Stimulated activated CD8-positive, alpha-beta memory T cell treated with anti-CD3 and anti-CD28 coated beads, Interleukin-7, amount 100 ng/mL, for 1 hour (primary cell): ENCODE data around the gene ERCC4.

Source experiments
- DNase-seq, 2 donors: peaks; one replicate each; pipeline ENCODE4 v3.0.0-alpha.2; 2020; ENCODE audit warnings: low read depth in 2 of 2

ERCC4 gene

DNA sequence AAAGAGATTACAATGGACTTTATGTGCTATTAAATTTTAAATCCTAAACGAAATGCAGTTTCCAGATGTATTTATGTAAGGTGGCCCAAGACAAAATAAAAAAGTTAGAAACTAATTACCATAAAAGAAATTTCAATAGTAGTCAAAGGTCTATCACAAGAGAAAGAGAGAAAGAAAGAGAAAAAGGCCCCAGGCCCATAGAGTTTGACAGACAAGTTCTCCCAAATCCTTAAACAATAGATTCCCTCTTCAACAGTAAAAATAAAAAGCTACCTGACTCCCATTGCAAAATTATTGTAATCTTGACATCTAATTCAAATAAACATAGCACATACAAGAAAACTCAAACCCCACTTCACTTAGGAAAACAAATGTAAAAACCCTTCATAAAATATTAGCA is 8.6 kb upstream of the ERCC4 start:
- no peak for DNase-seq

DNA sequence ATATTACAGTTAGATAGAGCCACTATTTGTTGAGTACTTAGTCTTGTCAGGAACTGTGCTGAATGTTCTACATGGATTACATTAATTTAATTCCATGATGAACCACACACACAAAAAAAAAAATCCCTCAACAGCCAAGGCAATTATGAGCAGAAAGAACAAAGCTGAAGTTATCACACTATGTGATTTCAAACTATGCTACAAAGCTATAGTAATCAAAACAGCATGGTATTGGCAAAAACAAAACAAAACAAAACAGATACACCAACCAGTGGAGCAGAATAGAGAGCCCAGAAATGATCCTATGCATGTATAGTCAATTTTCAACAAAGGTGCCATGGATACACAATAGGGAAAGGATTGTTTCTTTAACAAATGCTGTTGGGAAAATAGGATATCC is 8.1 kb upstream of the ERCC4 start:
- DNase-seq: no peak

DNA sequence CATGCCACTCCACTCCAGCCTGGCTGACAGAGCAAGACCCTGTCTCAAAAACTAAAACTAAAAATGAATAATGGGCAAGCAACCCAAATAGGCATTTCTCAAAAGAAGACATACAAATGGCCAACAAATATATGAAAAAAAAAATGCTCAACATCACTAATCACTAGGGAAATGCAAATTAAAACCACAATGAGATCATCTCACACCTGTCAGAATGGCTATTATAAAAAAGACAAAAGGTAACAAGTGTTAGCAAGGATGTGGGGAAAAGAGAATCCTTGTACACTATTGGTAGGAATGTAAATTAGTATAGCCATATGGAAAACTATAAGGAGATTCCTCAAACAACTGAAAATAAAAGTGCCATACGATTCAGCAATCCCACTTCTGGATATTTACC is 7.1 kb upstream of the ERCC4 start:
- DNase-seq: no peak

DNA sequence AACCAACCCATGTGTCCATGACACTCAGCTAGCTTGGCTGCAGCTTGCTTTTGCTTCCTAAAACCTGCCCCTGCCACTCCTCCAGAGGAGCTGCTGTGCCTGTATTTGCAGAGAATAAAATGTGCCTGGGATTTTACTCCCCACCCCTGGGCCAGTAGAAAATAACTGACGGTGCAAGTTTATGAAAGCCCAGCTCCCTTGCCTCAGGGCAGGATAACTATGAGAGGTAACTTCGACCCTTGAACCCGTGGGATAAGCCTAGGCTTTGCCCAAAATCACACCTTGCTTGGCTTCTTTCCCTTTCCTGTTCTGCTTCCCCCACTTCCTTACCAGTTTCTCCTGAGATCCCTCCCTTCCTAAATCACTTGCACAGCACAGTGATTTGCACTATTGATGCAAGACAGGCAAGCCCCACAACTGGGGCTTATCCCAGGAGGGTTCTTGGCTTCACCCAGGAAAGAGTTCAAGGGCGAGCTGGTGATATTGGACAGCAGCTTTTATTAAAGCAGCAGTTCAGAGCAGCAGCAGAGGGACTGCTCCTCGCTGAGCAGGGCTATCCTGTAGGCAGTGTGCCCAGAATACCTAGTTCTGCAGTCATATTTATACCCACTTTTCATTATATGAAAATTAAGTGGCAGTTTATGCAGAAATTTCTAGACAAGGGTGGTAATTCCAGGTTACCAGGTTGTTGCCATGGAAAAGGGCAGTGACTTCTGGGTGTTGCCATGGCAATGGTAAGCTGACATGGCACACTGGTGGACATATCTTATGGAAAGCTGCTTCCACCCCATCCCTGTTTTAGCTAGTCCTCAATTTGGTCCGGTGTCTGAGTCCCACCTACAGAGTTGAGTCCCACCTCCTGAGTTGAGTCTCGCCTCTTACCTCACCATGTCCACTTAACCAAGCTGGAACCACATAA is 6.3 kb upstream of the ERCC4 start:
- DNase-seq: no peak

DNA sequence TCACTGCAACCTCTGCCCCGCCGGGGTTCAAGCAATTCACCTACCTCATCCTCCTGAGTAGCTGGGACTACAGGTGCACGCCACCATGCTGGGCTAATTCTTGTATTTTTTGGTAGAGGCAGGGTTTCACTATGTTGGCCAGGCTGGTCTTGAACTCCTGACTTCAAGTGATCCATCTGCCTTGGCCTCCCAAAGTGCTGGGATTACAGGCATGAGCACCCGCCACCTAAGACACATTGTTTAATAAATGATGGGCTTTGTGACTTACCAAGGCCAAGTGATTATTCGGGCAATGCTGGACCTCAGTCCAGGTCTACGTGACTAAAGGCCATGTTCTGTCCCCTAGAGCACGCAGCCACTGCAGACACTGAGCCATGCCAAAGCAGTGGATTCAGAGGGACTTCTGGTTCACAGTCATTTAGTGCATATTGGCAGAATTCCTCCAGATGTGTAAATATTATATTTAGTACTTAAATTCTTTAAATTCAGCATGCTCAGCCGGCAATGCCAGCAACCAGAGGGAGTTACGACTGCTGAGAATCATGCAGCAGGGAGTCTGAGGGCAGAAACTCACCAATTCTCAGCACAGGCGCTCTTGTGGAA is 4.8 kb upstream of the ERCC4 start:
- no peak for DNase-seq

DNA sequence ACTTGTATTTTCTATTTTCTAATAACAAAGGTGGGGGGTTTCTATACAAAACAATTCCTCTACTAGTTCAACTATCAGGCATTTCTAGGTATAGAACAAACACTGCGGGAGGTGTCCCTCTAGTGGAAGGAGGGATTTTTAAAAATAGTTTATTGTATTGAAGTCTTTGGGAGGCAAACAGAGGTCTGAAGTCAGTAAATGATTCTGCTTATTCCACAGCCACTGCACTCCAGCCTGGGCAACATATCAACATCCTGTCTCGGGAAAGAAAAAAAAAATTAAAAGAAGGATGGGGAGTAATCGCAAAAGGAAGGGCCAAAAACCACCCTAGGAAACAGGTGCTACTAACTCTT is 648 bp upstream of the ERCC4 start:
- DNase-seq: no peak

DNA sequence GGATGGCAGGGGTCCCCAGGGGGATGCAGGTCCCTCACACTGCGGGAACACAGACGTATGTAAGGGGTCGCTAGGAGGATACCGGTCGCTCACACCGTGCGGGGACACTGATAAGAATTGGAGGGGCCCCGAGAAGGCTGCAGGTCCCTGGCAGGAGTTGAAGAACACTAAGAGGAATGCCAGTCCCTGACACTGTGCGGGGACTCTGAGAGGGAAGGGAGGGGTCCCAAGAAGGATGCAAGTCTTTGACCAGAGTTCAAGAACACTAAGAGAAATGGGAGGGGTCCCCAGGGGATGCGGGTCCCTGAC is 510 bp downstream of the ERCC4 start:
- DNase-seq: no peak

DNA sequence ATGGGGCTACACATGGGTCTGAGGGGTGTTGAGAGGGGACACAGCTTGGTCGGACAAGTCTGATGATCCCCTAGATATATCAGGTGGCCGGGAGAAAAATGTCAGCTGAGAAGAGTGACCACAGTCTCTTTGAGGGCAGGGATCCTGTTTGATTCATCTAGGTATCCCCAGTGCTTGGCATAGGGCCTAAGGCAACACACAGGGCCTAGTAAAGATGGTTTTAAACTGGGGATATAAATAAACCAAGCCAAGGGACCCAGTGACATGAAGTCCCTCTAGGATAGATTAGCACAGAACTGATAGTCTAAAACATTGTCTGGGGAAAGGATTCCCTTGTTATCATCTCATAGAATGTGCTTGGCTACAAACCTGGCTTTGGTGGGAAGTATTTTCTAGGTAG is 1.4 kb downstream of the ERCC4 start:
- no peak for DNase-seq

DNA sequence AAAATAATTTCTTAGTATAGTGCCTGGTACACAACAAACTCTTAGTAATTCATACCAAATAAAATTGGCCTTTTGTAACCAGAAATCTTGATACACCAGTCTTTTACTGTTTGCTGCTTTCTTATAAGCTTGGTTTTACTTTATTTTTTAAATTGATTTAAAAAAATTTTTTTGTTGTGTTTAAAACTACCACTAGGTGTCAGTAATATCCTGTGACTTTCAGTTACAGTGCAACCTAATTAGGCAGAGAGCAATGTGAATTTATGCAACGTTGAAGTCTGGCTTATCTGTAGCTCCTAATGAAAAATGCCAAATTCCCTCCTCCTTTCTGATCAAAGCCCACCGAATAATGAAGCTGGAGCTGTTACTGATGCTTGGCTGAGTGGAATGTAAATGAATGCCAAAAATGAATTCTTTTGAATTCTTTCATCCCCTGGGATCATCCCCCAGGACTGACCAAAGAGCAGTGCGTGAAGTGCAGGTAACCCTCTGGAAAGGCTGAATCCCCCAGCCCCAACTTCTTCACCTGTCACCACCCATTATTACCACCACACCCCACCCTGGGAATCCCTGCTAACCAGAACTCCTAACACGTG is 3.8 kb downstream of the ERCC4 start:
- DNase-seq: no peak

DNA sequence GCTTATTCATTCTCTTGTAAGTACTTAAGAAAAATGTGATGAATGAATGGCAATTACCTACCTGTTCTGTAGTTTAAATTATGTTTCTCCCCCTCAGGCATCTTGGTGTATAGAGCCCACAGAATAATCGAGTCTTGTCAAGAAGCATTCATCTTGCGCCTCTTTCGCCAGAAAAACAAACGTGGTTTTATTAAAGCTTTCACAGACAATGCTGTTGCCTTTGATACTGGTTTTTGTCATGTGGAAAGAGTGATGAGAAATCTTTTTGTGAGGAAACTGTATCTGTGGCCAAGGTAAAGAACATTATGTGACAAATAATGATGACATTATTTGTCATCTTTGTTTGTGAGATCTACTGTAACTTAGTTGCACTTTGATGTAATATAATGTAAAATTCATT is 6.5 kb downstream of the ERCC4 start:
- no peak for DNase-seq

DNA sequence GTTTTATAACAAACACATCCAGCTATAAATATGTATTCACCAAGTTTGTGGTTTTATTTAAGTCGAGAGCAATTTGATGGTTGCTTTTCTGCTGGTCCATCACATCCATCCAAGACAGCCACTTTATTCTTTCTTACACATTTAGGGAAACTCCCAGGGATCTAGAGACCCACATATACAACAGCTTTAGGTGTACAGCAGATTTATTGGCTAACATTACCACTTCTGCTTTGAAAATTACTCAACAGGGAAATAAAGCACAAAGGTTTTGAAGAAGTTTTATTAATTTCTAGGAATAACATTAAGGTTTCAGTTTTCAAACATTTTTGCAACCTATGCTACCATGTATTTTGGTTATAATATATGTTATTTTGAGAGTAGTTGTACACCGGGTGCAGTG is 6.9 kb downstream of the ERCC4 start:
- DNase-seq: no peak

DNA sequence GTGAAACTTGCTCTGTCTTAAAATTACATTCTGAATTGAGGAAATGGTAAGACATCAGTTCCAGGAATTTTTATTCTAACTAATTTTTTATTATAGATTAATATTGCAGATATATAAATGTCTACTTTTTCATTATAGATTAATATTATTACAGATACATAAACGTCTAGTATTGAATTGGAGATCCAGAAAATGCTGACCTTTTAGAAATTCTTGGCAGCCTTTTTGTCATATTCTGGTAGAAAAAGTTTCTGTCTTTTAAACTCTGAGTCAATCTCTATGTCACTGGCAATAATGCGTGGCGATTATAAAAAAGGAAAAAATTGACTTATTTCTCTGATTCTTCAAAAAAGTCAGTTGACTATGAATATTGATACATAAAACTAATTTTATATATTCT is 8.7 kb downstream of the ERCC4 start:
- DNase-seq: no peak

DNA sequence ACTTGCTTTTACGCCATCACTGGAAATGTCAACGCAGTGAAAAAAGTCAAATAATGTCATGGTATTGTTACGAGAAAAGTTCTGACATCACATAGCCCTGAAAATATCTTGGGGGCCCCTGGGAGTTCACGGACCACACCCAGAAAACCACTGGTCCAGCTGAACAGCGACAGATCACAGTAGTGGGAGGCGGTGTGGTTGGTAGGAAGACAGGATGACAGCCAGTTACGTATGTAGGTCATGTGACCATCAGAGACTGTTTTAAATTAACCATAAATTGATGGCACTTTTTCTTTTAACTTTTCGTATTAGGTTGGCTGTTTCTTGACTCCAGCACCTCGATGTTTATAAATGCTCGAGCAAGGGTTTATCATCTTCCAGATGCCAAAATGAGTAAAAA is 11.9 kb downstream of the ERCC4 start:
- no peak for DNase-seq

DNA sequence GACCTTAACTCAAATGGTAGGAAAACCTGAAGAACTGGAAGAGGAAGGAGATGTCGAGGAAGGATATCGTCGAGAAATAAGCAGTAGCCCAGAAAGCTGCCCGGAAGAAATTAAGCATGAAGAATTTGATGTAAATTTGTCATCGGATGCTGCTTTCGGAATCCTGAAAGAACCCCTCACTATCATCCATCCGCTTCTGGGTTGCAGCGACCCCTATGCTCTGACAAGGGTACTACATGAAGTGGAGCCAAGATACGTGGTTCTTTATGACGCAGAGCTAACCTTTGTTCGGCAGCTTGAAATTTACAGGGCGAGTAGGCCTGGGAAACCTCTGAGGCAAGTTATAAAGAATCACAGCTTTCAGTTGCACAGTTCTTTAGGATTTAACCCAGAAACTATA is 15.5 kb downstream of the ERCC4 start:
- DNase-seq: no peak

DNA sequence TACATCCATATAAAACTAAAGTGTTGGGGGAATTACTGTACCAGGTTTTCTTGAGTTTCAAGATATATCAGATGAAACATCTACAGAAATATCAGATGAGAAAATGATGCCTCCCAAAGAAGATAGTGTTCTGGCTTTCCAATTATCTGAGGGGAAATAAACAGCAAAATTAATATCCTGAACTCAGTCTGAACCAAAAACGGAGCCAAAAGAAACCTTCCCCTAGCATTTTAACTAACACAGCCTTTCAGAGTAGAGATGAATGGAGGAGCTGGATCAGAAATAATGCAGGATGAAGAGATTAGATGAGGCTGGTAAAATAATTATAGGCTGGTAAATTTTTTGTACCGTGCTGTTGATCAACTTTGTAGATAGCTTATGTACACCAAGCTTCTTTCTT is 16.2 kb downstream of the ERCC4 start:
- DNase-seq: no peak

DNA sequence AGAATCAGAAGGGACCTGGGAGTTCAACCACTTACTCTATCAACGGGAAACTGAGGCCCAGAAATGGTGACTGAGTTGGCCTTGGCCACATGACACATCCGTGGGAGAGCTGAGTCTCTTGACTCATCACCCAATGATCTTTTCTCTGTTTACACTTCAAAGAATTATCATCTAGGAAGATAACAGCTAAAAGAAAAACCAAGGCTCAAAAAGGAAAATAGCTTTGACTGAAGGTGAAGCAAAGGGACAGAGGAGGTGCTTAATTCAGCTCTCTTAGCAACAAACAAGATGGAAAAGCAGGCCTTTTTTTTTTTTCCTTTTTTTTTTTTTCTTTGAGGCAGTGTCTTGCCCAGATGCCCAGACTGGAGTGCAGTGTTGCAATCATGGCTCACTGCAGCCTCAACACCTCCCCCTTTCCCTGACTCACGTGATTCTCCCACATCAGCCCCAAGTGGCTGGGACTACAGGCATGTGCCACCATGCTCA is 16.7 kb downstream of the ERCC4 start:
- DNase-seq: no peak

DNA sequence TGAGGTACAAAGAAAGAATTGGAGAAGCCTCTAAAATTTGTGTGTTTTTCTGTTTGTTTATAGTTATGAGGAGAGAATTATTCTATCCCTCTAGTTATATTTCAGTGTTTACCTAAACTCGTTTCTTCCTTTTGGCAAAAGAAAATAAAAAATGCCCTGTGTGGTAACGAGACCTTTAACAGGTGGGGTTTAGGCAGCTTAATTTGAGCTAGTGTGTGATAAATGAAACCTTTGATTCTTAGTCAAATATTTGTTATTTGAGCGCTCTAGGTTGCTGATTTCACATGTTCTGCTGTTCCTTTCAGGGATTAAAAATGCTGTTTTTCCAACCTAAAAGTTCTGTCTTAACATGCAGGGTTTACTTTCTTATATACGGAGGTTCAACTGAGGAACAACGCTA is 17.5 kb downstream of the ERCC4 start:
- no peak for DNase-seq

DNA sequence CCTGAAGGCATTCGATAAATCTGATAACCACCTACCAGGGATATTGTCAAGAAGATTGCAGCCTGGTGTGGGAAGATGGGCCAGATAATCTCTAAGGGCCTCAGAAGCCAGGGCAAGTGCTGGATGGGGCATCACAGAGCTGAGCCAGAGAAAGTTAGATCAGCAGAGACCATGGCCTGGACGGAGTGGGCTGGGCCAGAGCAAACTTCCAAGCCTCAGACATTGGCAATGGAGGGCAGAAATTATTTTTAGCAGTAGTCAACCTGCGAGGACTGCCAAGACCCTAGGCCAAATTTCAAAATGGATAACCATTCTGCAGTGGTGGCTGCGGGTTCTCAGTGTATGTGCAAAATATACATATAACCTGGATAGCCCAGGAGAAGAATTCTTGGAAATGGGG is 18.5 kb downstream of the ERCC4 start:
- DNase-seq: no peak

DNA sequence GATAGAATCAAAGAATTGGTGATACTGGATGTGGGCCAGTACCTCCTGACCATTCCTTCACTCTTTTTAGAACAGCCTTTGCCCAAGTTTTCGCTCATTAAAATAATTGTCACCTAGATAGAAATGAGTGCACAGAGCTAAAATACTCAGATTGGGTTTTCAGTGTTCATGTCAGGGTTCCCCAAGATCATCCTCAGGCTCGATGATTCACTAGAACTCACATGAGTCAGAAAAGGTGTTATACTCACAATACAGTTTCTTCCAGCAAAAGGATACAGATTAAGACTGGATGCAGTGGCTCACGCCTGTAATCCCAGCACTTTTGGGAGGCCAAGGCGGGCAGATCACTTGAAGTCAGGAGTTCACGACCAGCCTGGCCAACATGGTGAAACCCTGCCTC is 19.9 kb downstream of the ERCC4 start:
- DNase-seq: no peak

DNA sequence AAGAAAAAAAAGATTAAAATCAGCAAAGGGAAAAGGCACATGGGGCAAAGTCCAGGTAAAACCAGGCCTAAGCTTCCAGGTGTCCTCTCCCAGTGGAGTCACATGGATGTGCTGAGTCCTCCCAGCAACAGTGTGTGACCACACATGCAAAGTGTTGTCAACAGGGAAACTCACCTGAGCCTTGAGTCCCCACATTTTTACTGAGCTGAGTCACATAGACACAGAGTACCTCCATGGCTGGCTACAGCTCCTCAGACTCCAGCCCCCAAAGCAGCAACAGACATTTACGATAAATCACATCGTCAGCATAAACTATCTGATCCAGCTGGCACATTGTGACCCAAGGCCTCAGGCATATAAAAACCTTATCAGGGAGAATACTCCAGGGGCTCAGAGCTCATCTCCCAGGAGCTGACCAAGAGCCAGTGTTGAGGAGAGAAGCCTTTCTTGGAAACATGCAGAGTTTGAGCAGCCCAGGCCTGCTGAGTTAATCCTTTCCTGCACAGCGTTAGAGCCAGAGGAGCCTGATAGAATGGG is 20.5 kb downstream of the ERCC4 start:
- DNase-seq: no peak

DNA sequence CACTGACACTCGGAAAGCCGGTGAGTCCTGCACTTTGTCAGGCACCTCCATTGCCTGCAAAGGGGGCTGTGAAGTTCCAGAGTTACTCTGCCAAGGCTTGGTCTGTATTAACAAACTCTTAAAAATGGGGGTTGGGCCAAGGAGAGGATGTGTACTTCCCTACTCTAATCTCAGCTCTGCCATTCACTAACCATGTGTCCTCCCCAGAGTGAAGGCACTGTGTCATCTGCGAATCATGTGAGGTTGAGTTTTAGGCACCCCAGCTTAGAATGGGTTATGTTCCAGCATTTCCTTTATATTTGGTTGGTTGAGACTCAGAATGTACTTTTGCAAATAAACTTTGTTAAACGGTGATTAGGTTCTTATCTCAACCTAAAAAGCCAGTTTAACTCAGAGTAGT is 24.9 kb downstream of the ERCC4 start:
- no peak for DNase-seq

DNA sequence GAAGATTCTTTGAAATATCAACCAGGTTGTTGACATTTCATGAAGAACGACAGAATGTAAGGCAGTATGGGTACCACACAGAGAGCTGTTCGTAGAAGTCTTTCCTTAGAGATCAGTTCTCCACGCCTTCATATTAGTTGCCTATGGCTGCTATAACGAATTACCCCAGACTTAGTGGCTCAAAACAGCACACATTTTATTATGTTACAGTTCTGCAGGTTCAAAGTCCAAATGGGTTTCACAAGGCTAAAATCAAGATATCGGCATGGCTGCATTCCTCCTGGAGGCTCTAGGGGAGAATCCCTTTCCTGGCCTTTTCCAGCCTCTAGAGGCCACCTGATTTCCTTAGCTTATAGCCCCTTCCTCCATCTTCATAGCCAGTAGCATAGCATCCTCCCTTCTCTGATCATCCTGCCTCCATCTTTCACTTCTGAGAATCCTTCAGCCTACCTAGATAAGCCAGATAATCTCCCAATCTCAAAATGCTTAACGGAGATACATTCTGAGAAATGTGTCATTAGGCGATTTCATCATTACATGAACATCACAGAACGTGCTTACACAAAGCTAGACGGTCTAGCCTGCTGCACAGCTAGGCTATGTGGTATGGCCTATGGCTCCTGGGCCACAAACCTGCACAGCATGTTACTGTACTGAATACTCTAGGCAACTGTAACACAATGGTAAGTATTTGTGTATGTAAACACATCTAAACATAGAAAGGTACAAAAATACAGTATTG is 26.0 kb downstream of the ERCC4 start:
- DNase-seq: no peak
